ENCODE data around the gene CCNQ. TPM values are rescaled to one million over a fixed set of nuclear protein-coding genes. Genes with fewer than 3 reads are reported as not detected.

CCNQ gene
- polyA plus RNA-seq, 3 donors = 19.3 to 26.9 (median 22.3) TPM

DNA sequence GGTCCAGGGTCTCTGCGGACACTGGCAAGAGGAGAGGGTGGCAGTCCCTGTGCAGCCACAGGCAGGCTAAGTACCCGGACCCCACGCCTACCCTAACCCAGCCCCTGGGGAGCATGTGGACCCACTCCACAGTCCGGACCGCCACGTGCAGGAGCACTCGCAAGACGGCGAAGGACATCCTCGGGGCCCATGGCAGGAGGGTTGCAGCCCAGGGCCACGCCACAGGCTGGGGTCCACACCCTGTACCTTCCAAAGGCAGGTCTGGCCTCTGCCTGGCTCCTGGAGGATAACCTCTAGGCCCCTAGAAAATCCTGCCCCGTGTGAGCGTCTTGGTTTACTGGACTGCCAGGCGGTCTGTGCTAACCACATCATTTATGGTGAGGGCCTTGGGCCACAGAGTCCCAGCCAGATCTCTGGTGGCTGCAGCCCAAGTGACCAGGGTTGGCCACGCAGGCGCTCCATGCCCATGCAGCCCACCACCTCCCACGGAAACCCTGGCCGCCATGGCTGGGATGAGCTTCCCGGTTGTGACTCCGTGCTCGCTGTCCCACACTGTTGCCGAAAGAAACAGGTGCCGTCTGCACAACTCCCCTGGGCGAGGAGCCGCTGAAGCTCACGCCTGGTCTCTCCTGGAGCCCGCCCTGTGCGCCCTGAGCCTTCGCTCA lies 10.0 kb downstream of the CCNQ start:
- WGBS, 3 donors = 91 to 97% (median 93%) methylated on average over 11 to 29 of the region's 29 CpGs
- no peak overlapping the region for H3K27ac ChIP-seq (ENCODE audit: low read depth, low read length)

GRCh38 chrX:153588021-153588781 lies 10.7 kb downstream of the CCNQ start:
- H3K27ac ChIP-seq (ENCODE audit: low read depth, low read length) = no peak overlapping the region
- WGBS, 3 donors = 86 to 95% (median 91%) methylated on average over 14 to 18 of the region's 18 CpGs

DNA sequence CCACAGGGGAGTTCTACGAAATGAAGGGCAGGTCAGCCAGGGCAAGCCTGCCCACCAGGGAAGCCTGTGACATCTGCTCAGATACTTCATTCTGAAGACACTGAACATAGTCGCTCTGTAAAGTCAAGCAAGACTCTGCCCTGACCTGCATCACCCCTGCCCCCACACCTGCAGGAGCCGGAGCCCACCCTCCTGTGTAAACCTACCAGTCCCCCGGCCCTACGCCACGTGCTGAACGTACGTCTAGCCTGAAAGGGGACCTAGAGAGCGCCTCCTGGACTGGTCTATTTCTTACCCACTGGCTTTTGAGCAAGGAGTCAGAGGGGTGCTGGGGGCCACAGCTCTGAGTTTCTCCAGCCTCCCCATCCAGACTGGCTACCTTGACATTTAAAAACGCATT lies 11.6 kb downstream of the CCNQ start:
- WGBS, 3 donors = 87 to 98% (median 96%) methylated on average over 4 to 10 of the region's 10 CpGs

DNA sequence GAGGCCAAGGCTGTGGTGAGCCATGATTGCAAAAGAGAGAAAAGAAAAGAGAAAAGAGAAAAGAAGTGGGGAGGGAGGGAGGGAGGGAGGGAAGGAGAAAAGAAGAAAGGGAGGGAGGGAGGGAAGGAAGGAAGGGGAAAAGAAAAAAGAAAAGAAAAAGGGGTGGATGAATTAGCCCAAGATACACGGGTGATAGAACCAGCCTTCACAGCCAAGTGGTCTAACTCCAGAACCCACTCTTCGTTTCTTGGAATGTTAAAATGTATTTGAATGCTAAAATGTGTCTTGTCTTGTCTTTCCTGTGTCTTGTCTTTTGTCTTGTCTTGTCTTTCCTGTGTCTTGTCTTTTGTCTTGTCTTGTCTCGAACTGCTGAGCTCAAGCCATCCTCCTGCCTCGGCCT lies 13.1 kb downstream of the CCNQ start:
- no peak overlapping the region for H3K27ac ChIP-seq (ENCODE audit: low read depth, low read length)
- 80 to 88% (median 82%) methylated on average over 4 of the region's 4 CpGs for WGBS, 3 donors

More for the DNA sequence above, 11.6 kb downstream of the CCNQ start:
- no peak overlapping the region for H3K27ac ChIP-seq (ENCODE audit: low read depth, low read length)

DNA sequence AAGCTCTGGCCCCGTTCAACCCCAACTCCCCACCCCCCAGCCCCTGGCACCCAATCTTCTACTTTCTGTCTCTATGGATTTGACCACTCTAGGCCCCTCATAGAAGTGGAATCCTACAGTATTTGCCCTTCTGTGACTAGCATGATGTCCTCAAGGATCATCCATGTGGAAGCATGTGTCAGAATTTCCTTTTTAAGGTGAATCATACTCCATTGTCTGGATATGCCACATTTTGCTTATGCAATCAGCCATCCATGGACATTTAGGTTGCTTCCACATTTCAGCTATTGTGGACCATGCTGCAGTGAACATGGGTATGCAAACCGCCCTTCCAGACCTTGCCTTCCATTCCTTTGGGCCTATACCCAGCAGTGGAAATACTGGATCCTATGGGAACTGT lies 15.5 kb downstream of the CCNQ start:
- 62 to 100% (median 70%) methylated on average over 1 to 2 of the region's 2 CpGs for WGBS, 3 donors
- H3K27ac ChIP-seq (ENCODE audit: low read depth, low read length) = no peak overlapping the region

- no peak overlapping the region for H3K27ac ChIP-seq (ENCODE audit: low read depth, low read length)
These were observed 16.0 kb downstream of the CCNQ start for GRCh38 chrX:153582896-153583295.

DNA sequence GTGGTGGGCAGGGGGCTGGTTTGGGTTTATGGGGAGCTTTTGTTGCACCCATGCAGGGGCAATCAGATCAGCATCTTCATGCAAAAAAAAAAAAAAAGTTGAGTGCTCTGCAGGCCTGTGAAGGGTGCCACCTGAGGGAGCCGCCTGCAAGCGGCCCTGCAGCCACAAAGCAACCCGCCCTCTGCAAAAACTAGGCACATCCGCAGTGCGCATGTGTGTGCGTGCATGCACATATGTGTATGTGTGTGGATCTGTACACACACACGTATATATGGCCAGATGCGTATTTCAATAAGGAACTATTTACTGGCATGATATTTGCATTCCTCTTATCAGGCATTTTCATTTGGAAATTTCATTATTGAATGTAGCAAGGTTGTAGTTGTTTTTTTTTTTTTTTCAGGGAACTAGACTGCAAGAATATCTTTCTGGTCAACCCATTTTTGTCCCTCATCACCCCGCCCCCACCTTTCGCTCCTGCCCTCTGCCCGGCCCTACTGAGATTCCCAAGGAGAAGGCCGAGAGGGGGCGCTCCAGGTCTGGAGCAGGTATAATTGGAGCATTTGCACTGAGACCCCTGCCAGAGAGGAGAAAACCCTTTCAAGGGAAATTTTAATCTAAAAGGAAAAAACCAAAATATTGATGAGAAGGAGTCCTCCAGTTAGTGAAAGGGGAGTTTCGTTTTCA lies 18.1 kb downstream of the CCNQ start:
- WGBS, 3 donors = 68 to 86% (median 72%) methylated on average over 12 to 14 of the region's 14 CpGs

More at GRCh38 chrX:153582896-153583295, 16.0 kb downstream of the CCNQ start:
- 10 to 35% (median 20%) methylated on average over 13 of the region's 13 CpGs for WGBS, 3 donors

GRCh38 chrX:153578889-153579288 lies 20.1 kb downstream of the CCNQ start:
- H3K27ac ChIP-seq (ENCODE audit: low read depth, low read length) = no peak overlapping the region
- 80 to 90% (median 88%) methylated on average over 2 of the region's 2 CpGs for WGBS, 3 donors

More for the DNA sequence above, 18.1 kb downstream of the CCNQ start:
- no peak overlapping the region for H3K27ac ChIP-seq (ENCODE audit: low read depth, low read length)

DNA sequence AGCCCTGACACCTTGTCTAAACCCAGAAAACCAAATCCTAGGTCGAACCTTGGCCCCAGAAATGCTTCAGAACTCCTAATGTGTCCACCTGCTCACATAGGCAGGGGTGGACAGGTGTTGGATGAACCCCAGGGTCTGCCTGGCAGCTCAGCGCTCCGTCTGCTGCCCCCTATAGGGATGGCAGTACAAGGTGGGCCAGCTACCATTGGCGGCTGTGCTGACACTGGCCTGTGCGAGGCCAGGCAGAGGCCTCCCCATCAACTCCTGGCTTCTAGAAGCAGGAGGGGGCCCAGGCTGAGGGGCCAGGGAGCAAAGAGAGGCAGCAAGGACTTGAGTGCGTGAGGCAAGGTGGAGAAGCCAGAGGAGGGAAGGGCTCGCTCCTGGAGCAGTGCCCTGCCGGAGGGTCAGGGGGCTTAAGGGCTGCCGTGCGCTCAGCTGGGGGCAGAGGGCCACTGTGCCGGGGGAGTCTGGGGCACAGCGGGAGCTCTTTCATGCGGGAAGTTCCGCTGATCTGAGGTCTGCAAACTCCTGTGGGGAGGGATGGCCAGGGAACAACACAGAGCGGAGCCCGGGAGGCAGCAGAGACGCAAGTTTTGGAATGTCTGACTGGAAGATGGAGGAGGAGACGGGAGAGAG lies 20.6 kb downstream of the CCNQ start:
- WGBS, 3 donors = 87 to 94% (median 89%) methylated on average over 6 to 18 of the region's 18 CpGs
- H3K27ac ChIP-seq (ENCODE audit: low read depth, low read length) = no peak overlapping the region

DNA sequence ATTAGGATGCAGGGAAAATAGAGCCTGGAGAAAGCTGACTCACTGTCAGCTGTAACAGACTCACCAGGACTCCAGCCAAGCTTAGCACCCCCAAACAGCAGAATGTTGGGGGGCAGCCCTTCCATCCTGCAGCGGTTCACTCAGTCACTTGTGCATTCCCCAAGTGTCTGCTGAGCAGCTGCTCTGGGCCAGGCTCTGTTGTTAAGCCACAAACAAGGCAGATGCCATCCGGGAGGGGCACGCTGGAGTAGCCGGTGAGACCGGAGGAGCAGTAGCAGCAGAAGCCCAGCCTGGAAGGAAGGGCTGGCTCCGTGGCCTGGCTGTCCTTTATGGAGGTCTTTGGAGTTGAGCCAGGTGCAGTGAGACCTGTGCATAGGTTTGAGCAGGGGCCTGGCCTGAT lies 22.0 kb downstream of the CCNQ start:
- WGBS, 3 donors = 90 to 98% (median 90%) methylated on average over 6 of the region's 6 CpGs
- no peak overlapping the region for H3K27ac ChIP-seq (ENCODE audit: low read depth, low read length)

DNA sequence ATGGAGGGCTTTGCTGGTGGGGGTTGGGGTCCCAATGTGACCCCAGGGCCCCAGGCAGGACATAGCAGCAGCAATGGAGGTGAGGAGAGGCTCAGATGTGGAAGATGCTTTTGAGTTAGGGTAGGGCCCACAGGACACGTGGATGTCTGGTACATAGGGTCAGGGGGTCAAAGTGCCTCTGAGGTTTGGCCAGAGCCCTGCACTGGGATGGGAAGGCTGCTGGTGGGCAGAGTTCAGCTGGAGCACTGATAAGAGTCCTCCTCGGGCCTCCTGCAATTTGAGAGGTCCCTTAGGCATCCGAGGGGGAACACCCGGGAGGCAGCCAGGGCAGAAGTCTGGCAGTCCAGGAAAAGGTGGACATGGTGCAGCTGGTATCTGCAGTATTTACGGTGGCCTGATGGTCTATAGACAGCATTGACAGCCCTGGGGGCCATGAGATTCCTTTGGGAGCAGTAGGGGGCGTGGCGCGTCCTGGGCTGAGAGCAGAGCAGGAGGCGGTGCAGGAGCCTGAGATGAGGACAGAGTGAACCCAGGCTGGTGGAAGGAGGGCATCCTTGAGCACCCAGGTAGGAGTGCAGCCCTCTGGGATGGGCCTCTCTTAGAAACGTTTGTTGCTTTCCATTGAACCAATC lies 22.6 kb downstream of the CCNQ start:
- H3K27ac ChIP-seq (ENCODE audit: low read depth, low read length) = no peak overlapping the region
- WGBS, 3 donors = 60 to 77% (median 76%) methylated on average over 5 to 10 of the region's 10 CpGs

DNA sequence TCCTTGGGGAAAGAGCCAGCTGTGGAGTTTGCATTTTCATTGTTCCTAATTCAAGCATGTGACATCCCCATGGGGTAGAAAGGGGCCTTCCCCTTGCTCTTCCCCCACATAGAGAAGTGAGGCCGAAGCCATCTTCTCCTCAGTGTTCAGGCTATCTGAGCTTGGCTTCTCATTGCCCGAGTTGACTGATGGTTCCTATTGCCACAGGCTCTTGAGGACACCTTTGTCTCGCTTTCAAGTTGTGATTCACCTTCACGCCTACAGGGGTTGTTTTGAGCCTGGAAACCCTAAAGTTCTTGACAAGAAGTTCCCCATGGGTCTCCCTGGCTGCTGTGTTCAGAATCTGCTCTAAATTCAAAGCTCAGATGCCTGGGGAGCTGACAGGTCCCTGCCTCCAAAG lies 25.0 kb downstream of the CCNQ start:
- WGBS, 3 donors = 63 to 82% (median 64%) methylated on average over 4 of the region's 4 CpGs
- no peak overlapping the region for H3K27ac ChIP-seq (ENCODE audit: low read depth, low read length)

DNA sequence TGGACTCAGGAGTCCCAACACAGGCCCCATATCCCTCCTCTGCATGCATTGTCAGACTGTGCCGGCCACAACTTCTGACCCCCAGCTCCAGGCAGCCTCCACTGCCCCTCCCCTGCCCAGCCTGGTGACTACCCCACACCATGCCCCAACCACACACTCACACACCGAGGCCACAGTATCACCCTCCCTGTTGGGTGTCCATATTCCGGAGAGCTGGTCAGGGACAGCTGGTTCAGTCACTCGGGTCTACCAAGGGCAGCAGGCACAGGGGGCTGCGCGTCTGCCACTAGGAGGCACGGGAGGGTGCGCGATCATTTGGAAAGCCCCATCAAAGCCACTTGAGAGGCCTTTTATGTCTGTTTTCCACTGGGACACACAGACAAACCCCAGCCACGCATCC lies 26.3 kb downstream of the CCNQ start:
- WGBS, 3 donors = 88 to 98% (median 91%) methylated on average over 4 to 10 of the region's 10 CpGs
- no peak overlapping the region for H3K27ac ChIP-seq (ENCODE audit: low read depth, low read length)

DNA sequence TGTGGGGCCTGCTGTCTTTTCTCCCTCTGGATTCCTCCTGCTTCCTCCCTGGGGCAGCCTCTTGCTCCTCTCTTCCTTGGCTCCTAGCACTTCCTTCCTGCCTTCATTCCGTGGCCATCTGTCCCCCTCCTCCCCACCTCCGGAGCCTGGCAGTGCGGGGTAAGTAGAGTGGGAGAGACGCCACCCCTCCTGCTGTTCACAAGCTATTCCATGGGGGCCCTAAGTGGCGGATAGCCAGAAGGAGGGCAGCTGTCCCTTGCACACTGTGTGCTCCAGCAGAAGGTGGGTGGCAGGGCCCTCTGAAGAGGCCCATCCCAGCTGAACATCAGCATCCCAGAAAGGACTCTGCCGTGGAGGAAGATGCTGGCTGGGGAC lies 27.4 kb downstream of the CCNQ start:
- whole genome bisulfite sequencing, 3 donors = 62 to 76% (median 66%) methylated on average over 4 to 6 of the region's 6 CpGs
- H3K27ac ChIP-seq (ENCODE audit: low read depth, low read length) = no peak overlapping the region

GRCh38 chrX:153569475-153569874 lies 29.5 kb downstream of the CCNQ start:
- H3K27ac ChIP-seq (ENCODE audit: low read depth, low read length) = no peak overlapping the region
- WGBS, 3 donors = 80 to 92% (median 80%) methylated on average over 11 to 13 of the region's 13 CpGs

- WGBS, 3 donors = 82 to 89% (median 86%) methylated on average over 20 to 21 of the region's 21 CpGs
- no peak overlapping the region for H3K27ac ChIP-seq (ENCODE audit: low read depth, low read length)
These were observed 30.4 kb downstream of the CCNQ start for GRCh38 chrX:153568451-153569011.

DNA sequence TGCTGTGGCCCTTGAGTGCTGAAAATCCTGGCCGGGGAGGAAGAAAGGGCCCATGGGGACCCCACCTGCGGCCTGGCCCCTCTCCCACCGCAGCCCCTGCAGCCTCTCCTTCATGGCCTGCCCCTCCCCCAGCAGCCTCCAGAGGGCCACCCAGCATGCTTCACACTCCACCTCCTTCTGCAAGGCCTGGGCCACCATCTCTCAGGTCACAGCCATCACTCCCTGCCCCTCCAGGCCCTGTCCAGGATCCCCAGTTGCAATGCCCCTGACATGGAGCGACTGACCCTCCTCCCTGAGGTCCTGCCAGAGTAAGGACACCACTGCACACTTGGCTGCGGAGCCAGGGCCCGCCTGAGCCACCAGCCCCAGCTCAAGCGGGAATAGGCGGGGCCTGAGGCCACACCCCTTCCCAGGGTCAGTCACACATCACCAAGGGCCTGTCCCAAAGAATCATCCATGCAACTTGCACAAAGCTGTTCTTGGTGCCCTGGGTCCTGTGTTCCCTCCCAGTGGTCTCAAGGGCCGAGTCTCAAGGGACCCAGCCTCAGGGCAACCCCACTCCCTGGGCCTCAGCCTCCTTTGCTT lies 32.9 kb downstream of the CCNQ start:
- H3K27ac ChIP-seq (ENCODE audit: low read depth, low read length) = no peak overlapping the region
- 76 to 85% (median 81%) methylated on average over 8 to 9 of the region's 9 CpGs for WGBS, 3 donors

Measured in adipose tissue (tissue), 3 donors.